Mesodermal cell (in vitro differentiated cells): Measurements from ENCODE around the gene UBE2J1.
A peak's percentile ranks its signal among the peaks of the same experiment; 100 is the strongest.

Source experiments
- H3K27ac ChIP-seq: 2 replicates; pipeline ENCODE4 v1.7.0; 2013; ENCODE audit warnings: mild to moderate bottlenecking, low read depth, low read length, moderate library complexity; ENCODE audit not compliant: severe bottlenecking
- H3K36me3 ChIP-seq: 2 replicates; pipeline ENCODE4 v1.7.1; 2013; ENCODE audit warnings: mild to moderate bottlenecking, low read length, moderate library complexity; ENCODE audit not compliant: control insufficient read depth, insufficient read depth
- H3K4me1 ChIP-seq: one replicate; pipeline ENCODE4 v1.7.1; 2013; ENCODE audit warnings: mild to moderate bottlenecking, low read length; ENCODE audit not compliant: insufficient read depth, control insufficient read depth, poor library complexity, severe bottlenecking
- H3K4me3 ChIP-seq: 2 replicates; pipeline ENCODE4 v1.7.0; 2013; ENCODE audit warnings: low read length, control low read depth, mild to moderate bottlenecking; ENCODE audit not compliant: insufficient read depth, poor library complexity, severe bottlenecking; ENCODE audit errors: extremely low read depth
- H3K9me3 ChIP-seq: 2 replicates; pipeline ENCODE4 v1.7.1; 2013; ENCODE audit warnings: mild to moderate bottlenecking, low read length, moderate library complexity; ENCODE audit not compliant: control insufficient read depth
- WGBS, 2 experiments: methylation state at CpG; one replicate each; pipeline ENCODE4 v1.1.5; 2013; ENCODE audit warnings: missing lambda C conversion rate in 2 of 2; ENCODE audit not compliant: insufficient coverage in 2 of 2; 5-methylcytosine and 5-hydroxymethylcytosine counted together

The UBE2J1 gene

GRCh38 chr6:89361171-89361570 is 8.6 kb upstream of the UBE2J1 start:
- 100% methylated on average over 1 of the region's 2 CpGs; no CpG with 5 or more reads in 1 of the 2 experiments for WGBS, 2 experiments
- Histone ChIP-seq H3K36me3 (no peaks in the 10 kb centered on the region), H3K4me3 (no peak overlapping the region), H3K27ac (no peak overlapping the region), H3K9me3 (no peaks in the 10 kb centered on the region), H3K4me1 (no peaks in the 10 kb centered on the region)

- H3K4me1 ChIP-seq, result no peaks in the 10 kb centered on the region
- no peaks in the 10 kb centered on the region for H3K9me3 ChIP-seq
- H3K27ac ChIP-seq, result no peak overlapping the region
- 100% methylated on average over 1 of the region's 2 CpGs; no CpG with 5 or more reads in 1 of the 2 experiments for WGBS, 2 experiments
- H3K36me3 ChIP-seq, result no peaks in the 10 kb centered on the region
- no peak overlapping the region for H3K4me3 ChIP-seq
Measured at GRCh38 chr6:89360415-89360999, 8.0 kb upstream of the UBE2J1 start.

- no peaks in the 10 kb centered on the region for H3K36me3 ChIP-seq
- 33 to 40% methylated on average over 1 of the region's 1 CpG for WGBS, 2 experiments
- H3K9me3 ChIP-seq, result no peaks in the 10 kb centered on the region
- no peak overlapping the region for H3K27ac ChIP-seq
- H3K4me1 ChIP-seq, result no peaks in the 10 kb centered on the region
- H3K4me3 ChIP-seq, result no peak overlapping the region
Measured at GRCh38 chr6:89359561-89359960, 7.0 kb upstream of the UBE2J1 start.

- Histone ChIP-seq H3K4me3 (no peak overlapping the region), H3K4me1 (no peaks in the 10 kb centered on the region), H3K9me3 (no peaks in the 10 kb centered on the region), H3K36me3 (no peaks in the 10 kb centered on the region), H3K27ac (no peak overlapping the region)
- 79 to 94% methylated on average over 2 to 3 of the region's 3 CpGs for WGBS, 2 experiments
Measured at GRCh38 chr6:89357390-89357789, 4.9 kb upstream of the UBE2J1 start.

- H3K4me3 ChIP-seq, result no peak overlapping the region
- no peaks in the 10 kb centered on the region for H3K36me3 ChIP-seq
- H3K9me3 ChIP-seq, result no peaks in the 10 kb centered on the region
- H3K4me1 ChIP-seq, result no peaks in the 10 kb centered on the region
- no peak overlapping the region for H3K27ac ChIP-seq
- no CpG with 5 or more reads among the region's 1 CpG for WGBS, 2 experiments
Measured at GRCh38 chr6:89356642-89357170, 4.2 kb upstream of the UBE2J1 start.

GRCh38 chr6:89355511-89356194 is 3.1 kb upstream of the UBE2J1 start:
- Histone ChIP-seq H3K36me3 (no peaks in the 10 kb centered on the region), H3K27ac (no peak overlapping the region), H3K4me1 (peaks cover under 1% of the 10 kb centered on the region), H3K9me3 (no peaks in the 10 kb centered on the region), H3K4me3 (no peak overlapping the region)
- 78 to 88% methylated on average over 1 of the region's 2 CpGs for WGBS, 2 experiments

GRCh38 chr6:89353702-89354392 is 1.3 kb upstream of the UBE2J1 start:
- Histone ChIP-seq H3K4me3 (peak overlapping the region; percentile 81), H3K4me1 (peaks cover 18% of the 10 kb centered on the region), H3K27ac (peak overlapping the region; percentile 99), H3K36me3 (peaks cover 8% of the 10 kb centered on the region), H3K9me3 (no peaks in the 10 kb centered on the region)
- 80 to 100% methylated on average over 1 of the region's 2 CpGs for WGBS, 2 experiments

GRCh38 chr6:89353118-89353556 is 615 bp upstream of the UBE2J1 start:
- peak overlapping the region; percentile 81 for H3K4me3 ChIP-seq
- H3K9me3 ChIP-seq, result no peaks in the 10 kb centered on the region
- 55 to 73% methylated on average over 19 to 26 of the region's 27 CpGs for WGBS, 2 experiments
- peaks cover 8% of the 10 kb centered on the region for H3K36me3 ChIP-seq
- H3K4me1 ChIP-seq, result peaks cover 25% of the 10 kb centered on the region
- H3K27ac ChIP-seq, result peak overlapping the region; percentile 99

GRCh38 chr6:89351671-89352277 is 748 bp downstream of the UBE2J1 start:
- H3K4me1 ChIP-seq, result peaks cover 39% of the 10 kb centered on the region
- peaks cover 8% of the 10 kb centered on the region for H3K36me3 ChIP-seq
- 0% methylated on average over 4 to 6 of the region's 12 CpGs for WGBS, 2 experiments
- H3K9me3 ChIP-seq, result no peaks in the 10 kb centered on the region
- peak overlapping the region; percentile 99 for H3K27ac ChIP-seq
- H3K4me3 ChIP-seq, result peak overlapping the region; percentile 81

GRCh38 chr6:89350281-89350966 is 2.1 kb downstream of the UBE2J1 start:
- Histone ChIP-seq H3K27ac (peak overlapping the region; percentile 73), H3K4me1 (peaks cover 49% of the 10 kb centered on the region), H3K36me3 (peaks cover 8% of the 10 kb centered on the region), H3K4me3 (peak overlapping the region; percentile 81), H3K9me3 (no peaks in the 10 kb centered on the region)
- WGBS, 2 experiments, result 82 to 91% methylated on average over 3 of the region's 4 CpGs
